ENCODE results near the gene SEPTIN2.
"Not testable (repeated sequence)": the region's sequence is repeated elsewhere in the genome, so short reads cannot be mapped to it uniquely, and the experiment has no call there.

The SEPTIN2 gene

DNA sequence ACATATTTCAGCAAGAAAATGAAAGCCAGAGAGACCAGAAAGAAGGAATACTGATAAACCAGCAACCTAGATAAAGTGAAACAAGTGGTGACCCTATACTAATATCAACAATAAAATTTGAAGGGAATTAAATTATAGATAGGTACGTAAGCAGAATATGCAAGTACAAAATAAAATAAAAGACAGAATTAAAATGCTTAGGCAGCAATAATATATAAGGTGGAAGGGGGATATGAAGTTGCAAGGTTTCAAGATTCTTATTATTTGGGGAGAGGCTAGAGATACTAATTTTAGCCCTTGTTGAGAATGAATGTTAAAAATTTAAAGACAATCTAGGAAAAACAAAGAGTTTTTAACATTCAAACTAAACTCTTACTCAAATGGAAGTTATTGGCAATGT is 39.8 kb upstream of the SEPTIN2 start:
- CTCF ChIA-PET = interaction anchor here (1.9 to 2.3 kb wide), 2 partner anchors 7 to 17 kb away, joined by 4 to 7 read pairs; no protein-coding TSS in a partner anchor

DNA sequence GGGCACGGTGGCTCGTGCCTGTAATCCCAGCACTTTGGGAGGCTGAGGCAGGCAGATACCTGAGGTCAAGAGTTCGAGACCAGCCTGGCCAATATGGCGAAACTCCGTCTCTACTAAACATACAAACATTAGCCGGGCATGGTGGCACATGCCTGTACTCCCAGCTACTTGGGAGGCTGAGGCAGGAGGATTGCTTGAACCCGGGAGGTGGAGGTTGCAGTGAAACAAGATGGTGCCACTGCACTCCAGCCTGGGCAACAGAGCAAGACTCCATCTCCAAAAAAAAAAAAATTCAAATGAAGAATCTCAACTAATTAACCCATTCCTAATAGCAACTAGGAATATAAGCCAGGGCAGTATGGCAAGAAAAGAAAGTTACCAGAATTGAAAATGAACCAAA is 37.4 kb upstream of the SEPTIN2 start:
- DNase-seq (ENCODE audit: extremely low spot score); POLR2A ChIA-PET: not testable (repeated sequence)
- CTCF ChIA-PET = interaction anchor here (1.4 to 2.3 kb wide), 4 partner anchors 10 to 25 kb away, joined by 3 to 9 read pairs (median 6); no protein-coding TSS in a partner anchor

More for the DNA sequence above, 39.8 kb upstream of the SEPTIN2 start:
- DNase-seq (ENCODE audit: extremely low spot score) = no peak
- TF ChIP-seq, protein P1, sequence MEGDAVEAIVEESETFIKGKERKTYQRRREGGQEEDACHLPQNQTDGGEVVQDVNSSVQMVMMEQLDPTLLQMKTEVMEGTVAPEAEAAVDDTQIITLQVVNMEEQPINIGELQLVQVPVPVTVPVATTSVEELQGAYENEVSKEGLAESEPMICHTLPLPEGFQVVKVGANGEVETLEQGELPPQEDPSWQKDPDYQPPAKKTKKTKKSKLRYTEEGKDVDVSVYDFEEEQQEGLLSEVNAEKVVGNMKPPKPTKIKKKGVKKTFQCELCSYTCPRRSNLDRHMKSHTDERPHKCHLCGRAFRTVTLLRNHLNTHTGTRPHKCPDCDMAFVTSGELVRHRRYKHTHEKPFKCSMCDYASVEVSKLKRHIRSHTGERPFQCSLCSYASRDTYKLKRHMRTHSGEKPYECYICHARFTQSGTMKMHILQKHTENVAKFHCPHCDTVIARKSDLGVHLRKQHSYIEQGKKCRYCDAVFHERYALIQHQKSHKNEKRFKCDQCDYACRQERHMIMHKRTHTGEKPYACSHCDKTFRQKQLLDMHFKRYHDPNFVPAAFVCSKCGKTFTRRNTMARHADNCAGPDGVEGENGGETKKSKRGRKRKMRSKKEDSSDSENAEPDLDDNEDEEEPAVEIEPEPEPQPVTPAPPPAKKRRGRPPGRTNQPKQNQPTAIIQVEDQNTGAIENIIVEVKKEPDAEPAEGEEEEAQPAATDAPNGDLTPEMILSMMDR (IDR thresholded peaks at IDR 0.05; ENCODE audit: control extremely low read depth, extremely low read depth, low read depth, missing control alignments) = no peak
- POLR2A ChIA-PET = no interaction called here

DNA sequence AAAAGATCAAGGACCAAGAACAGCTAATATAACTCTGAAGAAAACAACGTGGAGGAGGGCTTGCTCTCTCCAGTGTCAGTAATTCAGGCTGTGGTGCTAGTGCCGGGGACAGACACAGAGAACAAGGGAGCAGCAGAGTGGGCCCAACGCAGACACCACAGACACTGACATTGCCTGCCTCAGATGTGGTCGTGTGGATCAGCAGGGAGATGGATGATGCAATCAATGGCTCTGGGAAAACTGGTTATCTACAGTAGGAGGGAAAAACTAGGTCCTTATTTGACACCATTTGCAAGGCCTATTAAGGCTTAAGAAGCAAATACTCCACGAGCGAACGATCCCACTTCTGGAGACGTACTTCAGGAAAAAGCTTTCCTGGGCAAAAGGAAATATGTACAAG is 36.3 kb upstream of the SEPTIN2 start:
- TF ChIP-seq, protein P1 (IDR thresholded peaks at IDR 0.05; ENCODE audit: control extremely low read depth, extremely low read depth, low read depth, missing control alignments) = no peak
- CTCF ChIA-PET = interaction anchor here (1.4 to 1.7 kb wide), 2 partner anchors 12 to 60 kb away, joined by 3 to 5 read pairs; no protein-coding TSS in a partner anchor
- DNase-seq (ENCODE audit: extremely low spot score) = no peak
- POLR2A ChIA-PET = no interaction called here

DNA sequence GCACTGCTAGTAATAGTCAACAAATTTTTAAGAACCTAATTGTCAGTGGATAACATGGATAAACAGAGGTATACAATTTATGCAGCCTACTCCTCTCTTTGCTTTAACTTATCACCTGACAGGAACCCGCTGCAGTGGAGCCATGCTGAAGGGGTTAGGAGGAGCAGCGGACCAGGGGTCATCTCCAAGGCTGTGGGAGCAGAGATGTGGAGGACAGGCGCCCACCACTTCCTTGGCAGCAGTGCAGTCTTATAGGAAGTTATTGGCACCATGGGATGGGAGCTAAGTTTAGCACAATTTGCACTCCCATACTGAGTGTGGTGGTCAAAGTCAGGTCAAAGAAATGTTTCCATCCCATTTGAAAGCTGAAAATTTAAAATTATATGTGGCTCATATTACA is 35.9 kb upstream of the SEPTIN2 start:
- TF ChIP-seq, protein P1 (IDR thresholded peaks at IDR 0.05; ENCODE audit: control extremely low read depth, extremely low read depth, low read depth, missing control alignments) = no peak
- ChIA-PET POLR2A (no interaction called here), CTCF (interaction anchor here (1.0 to 1.7 kb wide), 3 partner anchors 12 to 61 kb away, joined by 3 to 5 read pairs (median 3); no protein-coding TSS in a partner anchor)
- DNase-seq (ENCODE audit: extremely low spot score) = no peak

DNA sequence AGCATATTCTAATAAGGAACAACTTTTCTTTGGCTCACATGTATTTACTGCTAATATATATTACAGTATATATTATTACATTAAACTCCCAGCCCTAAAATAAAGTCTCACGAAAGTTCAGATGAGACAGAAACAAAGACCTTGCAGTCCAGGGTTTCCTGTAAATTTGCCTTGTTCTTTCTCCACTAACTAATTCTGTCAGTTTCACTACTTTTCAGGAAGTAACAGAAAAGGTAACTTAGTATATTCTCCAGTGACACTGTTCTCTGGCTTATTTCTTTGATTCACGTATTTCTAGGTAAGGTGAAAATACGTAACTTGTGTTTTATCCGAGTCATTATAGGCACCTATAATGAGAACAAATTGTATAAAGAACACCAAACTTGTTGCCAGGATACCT is 35.4 kb upstream of the SEPTIN2 start:
- TF ChIP-seq, protein P1 (IDR thresholded peaks at IDR 0.05; ENCODE audit: control extremely low read depth, extremely low read depth, low read depth, missing control alignments) = no peak
- ChIA-PET POLR2A (no interaction called here), CTCF (interaction anchor here (1.0 to 1.7 kb wide), 3 partner anchors 12 to 61 kb away, joined by 3 to 5 read pairs (median 3); no protein-coding TSS in a partner anchor)
- no peak for DNase-seq (ENCODE audit: extremely low spot score)

DNA sequence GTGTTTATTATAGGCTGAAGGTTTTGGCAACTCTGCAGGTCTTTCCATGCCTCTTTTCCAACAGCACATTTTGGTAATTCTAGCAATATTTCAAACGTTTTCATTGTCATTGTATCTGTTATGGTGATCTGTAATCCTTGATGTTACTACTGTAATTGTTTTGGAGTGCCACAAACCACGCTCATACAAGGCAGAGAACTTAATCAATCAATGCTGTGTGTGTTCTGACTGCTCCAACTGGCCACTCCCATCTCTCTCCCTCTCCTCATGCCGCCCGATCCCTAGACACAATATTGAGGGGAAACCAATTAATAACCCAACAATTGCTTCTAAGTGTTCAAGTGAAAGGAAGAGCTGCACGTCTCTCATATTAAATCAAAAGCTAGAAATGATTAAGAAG is 33.2 kb upstream of the SEPTIN2 start:
- CTCF ChIA-PET = interaction anchor here (0.9 to 2.7 kb wide), 7 partner anchors 8 to 32 kb away, joined by 3 to 10 read pairs (median 6); partner anchors contain the start of gene HDLBP
- TF ChIP-seq, protein P1 (IDR thresholded peaks at IDR 0.05; ENCODE audit: control extremely low read depth, extremely low read depth, low read depth, missing control alignments) = no peak
- POLR2A ChIA-PET = interaction anchor here (1.2 kb wide), 1 partner anchor 10 kb away, joined by 3 read pairs; no protein-coding TSS in a partner anchor
- no peak for DNase-seq (ENCODE audit: extremely low spot score)

DNA sequence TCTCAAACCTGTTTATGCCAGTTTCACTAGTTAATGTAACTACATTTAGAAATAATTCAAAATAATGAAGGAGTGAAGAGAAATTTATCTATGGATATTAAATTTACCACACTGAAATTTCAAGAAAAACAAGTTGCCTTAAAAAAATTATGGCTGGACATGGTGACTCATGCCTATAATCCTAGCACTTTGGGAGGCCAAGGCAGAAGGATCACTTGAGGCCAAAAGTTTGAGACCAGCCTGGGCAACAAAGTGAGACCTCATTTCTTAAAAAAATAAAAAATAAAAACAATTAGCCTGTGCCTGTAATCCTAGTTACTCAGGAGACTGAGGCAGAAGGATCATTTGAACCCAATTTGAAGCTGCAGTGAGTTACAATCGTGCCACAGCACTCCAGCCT is 30.1 kb upstream of the SEPTIN2 start:
- POLR2A ChIA-PET = no interaction called here
- CTCF ChIA-PET = interaction anchor here (1.0 kb wide), 1 partner anchor 8 kb away, joined by 3 read pairs; no protein-coding TSS in a partner anchor
- TF ChIP-seq, protein P1 (IDR thresholded peaks at IDR 0.05; ENCODE audit: control extremely low read depth, extremely low read depth, low read depth, missing control alignments) = no peak
- no peak for DNase-seq (ENCODE audit: extremely low spot score)
